ENCODE results near the gene EBF3. TPM values are rescaled to one million over a fixed set of nuclear protein-coding genes. Genes with fewer than 3 reads are reported as not detected.

The EBF3 gene
- total RNA-seq, 1 donor from 2014 or later: 0.53 TPM

- H3K36me3 ChIP-seq: no peaks in the 10 kb centered on the region
- H3K27ac ChIP-seq: no peak overlapping the region
- H3K4me1 ChIP-seq: no peaks in the 10 kb centered on the region
- peaks cover 58% of the 10 kb centered on the region for H3K27me3 ChIP-seq (ENCODE audit: low read depth)
- DNase-seq (no peak), ATAC-seq (no peak)
- H3K4me3 ChIP-seq: no peak overlapping the region
- H3K9me3 ChIP-seq: peaks cover 10% of the 10 kb centered on the region
- TF ChIP-seq CTCF (IDR thresholded peaks at IDR 0.05): no peak
- intact Hi-C loops (cut with DNase I): no loop called here
Observed at GRCh38 chr10:129977794-129978193, 13.7 kb upstream of the EBF3 start.

- Histone ChIP-seq H3K4me1 (peaks cover 17% of the 10 kb centered on the region), H3K27me3 (ENCODE audit: low read depth) (peaks cover 86% of the 10 kb centered on the region), H3K36me3 (no peaks in the 10 kb centered on the region), H3K4me3 (no peak overlapping the region), H3K27ac (no peak overlapping the region), H3K9me3 (no peaks in the 10 kb centered on the region)
- DNase-seq (no peak), ATAC-seq (no peak)
- intact Hi-C loops (cut with DNase I): no loop called here
- TF ChIP-seq CTCF (IDR thresholded peaks at IDR 0.05): no peak
Observed at GRCh38 chr10:129973674-129974059, 9.6 kb upstream of the EBF3 start.

- Histone ChIP-seq H3K27ac (no peak overlapping the region), H3K4me1 (peaks cover 21% of the 10 kb centered on the region), H3K27me3 (ENCODE audit: low read depth) (peaks cover 92% of the 10 kb centered on the region), H3K4me3 (no peak overlapping the region), H3K36me3 (no peaks in the 10 kb centered on the region), H3K9me3 (no peaks in the 10 kb centered on the region)
- TF ChIP-seq CTCF (IDR thresholded peaks at IDR 0.05): no peak
- DNase-seq: peak; percentile 9
- ATAC-seq: no peak
- intact Hi-C loops (cut with DNase I): no loop called here
Observed at GRCh38 chr10:129972966-129973673, 9.0 kb upstream of the EBF3 start.

GRCh38 chr10:129972145-129972965 is 8.3 kb upstream of the EBF3 start:
- H3K27ac ChIP-seq: no peak overlapping the region
- DNase-seq (peak; percentile 28), ATAC-seq (peak in 1 of 2 donors; percentile 17)
- intact Hi-C loops (cut with DNase I): no loop called here
- peaks cover 21% of the 10 kb centered on the region for H3K4me1 ChIP-seq
- no peaks in the 10 kb centered on the region for H3K36me3 ChIP-seq
- no peak overlapping the region for H3K4me3 ChIP-seq
- no peak for TF ChIP-seq CTCF (IDR thresholded peaks at IDR 0.05)
- no peaks in the 10 kb centered on the region for H3K9me3 ChIP-seq
- H3K27me3 ChIP-seq (ENCODE audit: low read depth): peaks cover 93% of the 10 kb centered on the region

- peak; percentile 90 to 93 for ATAC-seq
- DNase-seq: peak; percentile 70
- Histone ChIP-seq H3K9me3 (no peaks in the 10 kb centered on the region), H3K27ac (no peak overlapping the region), H3K27me3 (ENCODE audit: low read depth) (peaks cover 94% of the 10 kb centered on the region), H3K4me1 (peaks cover 21% of the 10 kb centered on the region), H3K4me3 (peak overlapping the region; percentile 34), H3K36me3 (no peaks in the 10 kb centered on the region)
- peak; percentile 30 for TF ChIP-seq CTCF (IDR thresholded peaks at IDR 0.05)
- intact Hi-C loops (cut with DNase I): no loop called here
Observed at GRCh38 chr10:129971381-129972144, 7.5 kb upstream of the EBF3 start.

Data from lower lobe of right lung (tissue), 2 donors.